Lung (tissue), 12 donors: ENCODE measurements around the gene SHLD1. TPM values are rescaled to one million over a fixed set of nuclear protein-coding genes. Genes with fewer than 3 reads are reported as not detected.

ENCODE experiments used
- ATAC-seq: fragments of 200-7000 bp; cut with Tn5 transposase; one replicate; pipeline ENCODE4 v1.9.1; 2020; ENCODE audit warnings: moderate number of reproducible peaks; ENCODE audit not compliant: insufficient read depth, low FRiP score
- DNase-seq, 3 donors: peaks; one replicate each; pipeline ENCODE4 v3.0.0-alpha.2; 2013 to 2017
- H3K27ac ChIP-seq, 2 donors: one replicate each; pipeline ENCODE4 v1.5.1; 2013; ENCODE audit warnings: mild to moderate bottlenecking in 2 of 2, moderate library complexity in 2 of 2, control low read depth in 1 of 2, inconsistent platforms in 1 of 2, low read depth in 1 of 2, low read length in 1 of 2
- H3K27me3 ChIP-seq, 3 donors: one replicate each; pipeline ENCODE4 v1.5.1; 2013; ENCODE audit warnings: low read length in 2 of 3; ENCODE audit not compliant: control insufficient read depth in 3 of 3, insufficient read depth in 3 of 3
- H3K36me3 ChIP-seq, 4 donors: one replicate each; pipeline ENCODE4 v1.5.1; 2013; ENCODE audit warnings: low read length in 4 of 4, mild to moderate bottlenecking in 1 of 4, moderate library complexity in 1 of 4; ENCODE audit not compliant: control insufficient read depth in 4 of 4, insufficient read depth in 4 of 4
- H3K4me1 ChIP-seq, 5 donors: one replicate each; pipeline ENCODE4 v1.5.1; 2013; ENCODE audit warnings: low read length in 5 of 5, mild to moderate bottlenecking in 2 of 5, moderate library complexity in 1 of 5; ENCODE audit not compliant: control insufficient read depth in 5 of 5, insufficient read depth in 5 of 5
- H3K4me3 ChIP-seq: one replicate; pipeline ENCODE4 v1.5.1; 2013; ENCODE audit warnings: mild to moderate bottlenecking, control low read depth, moderate library complexity
- H3K9ac ChIP-seq, 2 donors: one replicate each; pipeline ENCODE4 v1.5.1; 2013; ENCODE audit warnings: low read length in 2 of 2, control low read depth in 1 of 2; ENCODE audit not compliant: insufficient read depth in 1 of 2
- H3K9me3 ChIP-seq, 4 donors: one replicate each; pipeline ENCODE4 v1.5.1; 2013; ENCODE audit warnings: low read length in 3 of 4, mild to moderate bottlenecking in 1 of 4, moderate library complexity in 1 of 4; ENCODE audit not compliant: control insufficient read depth in 4 of 4, insufficient read depth in 3 of 4
- CTCF ChIP-seq: IDR thresholded peaks from 2 replicates; pipeline ENCODE4 v1.5.1; 2012; ENCODE audit warnings: mild to moderate bottlenecking; ENCODE audit errors: control extremely low read depth, extremely low read depth
- WGBS, 2 donors: extraction: QIAGEN DNeasy Blood & Tissue Kit; methylation state at CpG; one replicate each; pipeline ENCODE4 v1.1.7; 2013; 5-methylcytosine and 5-hydroxymethylcytosine counted together
- polyA plus RNA-seq, 2 donors: library from polyadenylated mRNA; stranded (reverse); fragments of 200-250 nt; gene quantifications; one replicate each; pipeline ENCODE4 v1.2.1, GENCODE V29; 2013
- total RNA-seq, 2 donors: library from RNA; depleted of rRNA in 1 of 2; stranded (reverse); fragments of >200 nt in 1 of 2; gene quantifications; one replicate each; pipeline ENCODE4 v1.2.1, GENCODE V29; 2014 to 2021
- donor health status: control.
- donor health status: control.
- donor health status: Bipolar disorder and iron deficiency.
- donor health status: healthy.
- donor health status: DM: yes; HTN: yes; CAD: no.

Gene SHLD1
- total and polyA plus RNA-seq, 4 donors = 5.0 to 6.8 (median 6.1) TPM

- 84 to 95% methylated on average over 8 of the region's 8 CpGs for WGBS, 2 donors
- DNase-seq = no peak
- no peak overlapping the region for H3K9ac ChIP-seq
These were observed 134.5 kb downstream of the SHLD1 start for GRCh38 chr20:5884465-5885335.

GRCh38 chr20:5885866-5886265 lies 135.7 kb downstream of the SHLD1 start:
- H3K4me1 ChIP-seq = no peaks in the 10 kb centered on the region
- 85 to 89% methylated on average over 6 of the region's 6 CpGs for WGBS, 2 donors
- no peak for ATAC-seq

More at GRCh38 chr20:5884465-5885335, 134.5 kb downstream of the SHLD1 start:
- no peak overlapping the region for H3K27ac ChIP-seq
- no peak overlapping the region for H3K4me3 ChIP-seq
- no peaks in the 10 kb centered on the region for H3K36me3 ChIP-seq
- ATAC-seq = no peak
- no peak for TF ChIP-seq CTCF
- H3K9me3 ChIP-seq = no peaks in the 10 kb centered on the region
- no peaks in the 10 kb centered on the region for H3K4me1 ChIP-seq
- no peaks in the 10 kb centered on the region for H3K27me3 ChIP-seq

GRCh38 chr20:5886788-5887187 lies 136.6 kb downstream of the SHLD1 start:
- 73 to 86% methylated on average over 4 of the region's 4 CpGs for WGBS, 2 donors
- no peaks in the 10 kb centered on the region for H3K9me3 ChIP-seq
- H3K27ac ChIP-seq = peak overlapping the region in 1 of 2 donors; percentile 46
- H3K36me3 ChIP-seq = no peaks in the 10 kb centered on the region
- TF ChIP-seq CTCF = no peak
- DNase-seq (no peak), ATAC-seq (no peak)
- H3K9ac ChIP-seq = no peak overlapping the region
- no peak overlapping the region for H3K4me3 ChIP-seq
- H3K4me1 ChIP-seq = no peaks in the 10 kb centered on the region
- peaks cover 0 to 2% (median 0%) of the 10 kb centered on the region in 3 donors for H3K27me3 ChIP-seq

More at GRCh38 chr20:5885866-5886265, 135.7 kb downstream of the SHLD1 start:
- DNase-seq = no peak
- no peaks in the 10 kb centered on the region for H3K9me3 ChIP-seq
- H3K27ac ChIP-seq = no peak overlapping the region
- H3K27me3 ChIP-seq = peaks cover 0 to 2% (median 0%) of the 10 kb centered on the region in 3 donors
- H3K9ac ChIP-seq = no peak overlapping the region
- H3K36me3 ChIP-seq = no peaks in the 10 kb centered on the region
- no peak overlapping the region for H3K4me3 ChIP-seq
- TF ChIP-seq CTCF = no peak
